Anterior cingulate cortex (tissue), 58 donors: ENCODE measurements around the gene PRPF18.
"Not testable (repeated sequence)": the region's sequence is repeated elsewhere in the genome, so short reads cannot be mapped to it uniquely, and the experiment has no call there.

Source experiments
- DNase-seq, 58 donors: peaks; one replicate each; lab custom pipeline; 2025; lab: John Stamatoyannopoulos, UW

The PRPF18 gene, protein sequence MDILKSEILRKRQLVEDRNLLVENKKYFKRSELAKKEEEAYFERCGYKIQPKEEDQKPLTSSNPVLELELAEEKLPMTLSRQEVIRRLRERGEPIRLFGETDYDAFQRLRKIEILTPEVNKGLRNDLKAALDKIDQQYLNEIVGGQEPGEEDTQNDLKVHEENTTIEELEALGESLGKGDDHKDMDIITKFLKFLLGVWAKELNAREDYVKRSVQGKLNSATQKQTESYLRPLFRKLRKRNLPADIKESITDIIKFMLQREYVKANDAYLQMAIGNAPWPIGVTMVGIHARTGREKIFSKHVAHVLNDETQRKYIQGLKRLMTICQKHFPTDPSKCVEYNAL

DNA sequence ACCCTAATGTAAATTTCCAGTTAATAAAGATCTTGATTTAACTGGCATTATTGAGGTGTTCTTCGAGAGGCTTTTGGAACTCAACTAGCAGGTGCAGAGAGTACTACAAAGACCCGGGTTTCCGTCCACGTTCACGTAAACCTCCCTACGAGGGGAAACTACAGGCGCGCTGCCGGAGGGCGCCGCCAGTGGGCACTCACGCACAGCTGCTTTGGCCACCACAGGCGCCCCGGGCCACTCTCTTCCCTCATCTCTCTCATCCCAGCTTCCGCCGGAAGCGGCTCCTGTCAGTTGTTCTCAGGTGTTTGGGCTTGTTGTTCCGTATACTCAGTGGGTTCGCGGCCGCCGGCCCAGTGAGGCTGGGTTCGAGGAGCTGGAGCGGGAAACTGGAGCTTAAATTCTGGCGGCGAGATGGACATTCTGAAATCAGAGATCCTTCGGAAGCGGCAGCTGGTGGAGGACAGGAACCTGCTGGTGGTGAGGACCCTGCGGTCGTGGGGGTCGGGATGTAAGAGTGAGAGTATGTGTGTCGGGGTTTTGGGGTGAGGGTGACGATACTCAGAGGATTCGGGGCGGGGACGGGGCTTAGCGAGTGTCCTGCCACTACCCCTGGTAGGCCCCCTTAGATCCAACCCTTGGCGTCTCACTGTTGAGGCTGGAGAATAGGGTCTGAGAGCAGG, at the start of gene PRPF18:
TSS of gene PRPF18 (plus strand) at position 290 of the 680 bp plus-strand sequence. CDS start at position 412, 122 bp downstream.
- peak; percentile 40 to 97 (median 86) for DNase-seq

DNA sequence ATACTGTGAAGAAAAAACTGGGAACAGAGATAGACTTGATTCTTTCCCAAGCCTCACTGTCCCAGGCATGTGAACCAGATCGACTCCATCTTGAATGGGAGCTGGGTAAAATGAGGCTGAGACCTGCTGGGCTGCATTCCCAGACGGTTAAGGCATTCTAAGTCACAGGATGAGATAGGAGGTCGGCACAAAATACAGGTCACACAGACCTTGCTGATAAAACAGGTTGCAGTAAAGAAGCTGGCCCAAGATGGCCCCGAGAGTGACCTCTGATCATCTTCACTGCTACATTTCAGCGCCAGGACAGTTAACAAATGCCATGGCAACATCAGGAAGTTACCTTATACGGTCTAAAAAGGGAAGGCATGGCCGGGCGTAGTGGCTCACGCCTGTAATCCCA, 48.8 kb upstream of the PRPF18 start:
- not testable (repeated sequence) for DNase-seq

DNA sequence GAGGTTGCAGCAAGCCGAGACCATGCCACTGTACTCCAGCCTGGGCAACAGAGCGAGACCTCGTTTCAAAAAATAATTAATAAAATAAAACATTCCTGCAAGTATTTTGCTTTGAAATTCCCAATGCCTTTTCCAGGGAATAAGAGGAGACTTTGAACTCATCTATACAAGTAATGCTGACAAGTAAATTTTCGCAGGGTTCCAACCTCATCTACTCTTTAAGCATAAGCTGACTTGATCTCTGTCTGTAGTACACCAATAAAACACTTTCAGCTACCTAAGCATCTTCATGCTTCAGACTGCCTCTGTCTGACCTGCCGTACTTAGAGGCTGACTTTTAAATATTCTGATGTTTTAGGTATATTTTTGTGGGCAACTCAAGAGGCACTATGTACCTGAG, 44.2 kb upstream of the PRPF18 start:
- no peak for DNase-seq

DNA sequence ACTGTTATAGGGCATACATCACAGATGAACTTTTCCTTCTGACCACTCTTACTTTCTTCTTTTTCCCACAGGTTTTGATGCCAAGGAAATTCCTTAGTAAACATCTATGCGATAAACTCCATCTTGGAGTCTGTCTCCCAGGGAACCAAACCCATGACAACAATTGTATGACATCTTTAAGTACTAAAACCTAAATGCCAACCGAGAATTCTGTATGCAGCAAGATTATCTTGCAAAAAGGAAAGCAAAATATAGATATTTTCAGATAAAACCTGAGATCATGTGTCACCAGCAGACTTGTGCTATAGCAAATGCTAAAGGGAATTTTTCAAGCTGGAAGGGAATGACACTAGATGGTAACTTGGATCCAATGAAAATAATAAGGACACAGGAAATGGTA, 36.0 kb upstream of the PRPF18 start:
- DNase-seq, result no peak

DNA sequence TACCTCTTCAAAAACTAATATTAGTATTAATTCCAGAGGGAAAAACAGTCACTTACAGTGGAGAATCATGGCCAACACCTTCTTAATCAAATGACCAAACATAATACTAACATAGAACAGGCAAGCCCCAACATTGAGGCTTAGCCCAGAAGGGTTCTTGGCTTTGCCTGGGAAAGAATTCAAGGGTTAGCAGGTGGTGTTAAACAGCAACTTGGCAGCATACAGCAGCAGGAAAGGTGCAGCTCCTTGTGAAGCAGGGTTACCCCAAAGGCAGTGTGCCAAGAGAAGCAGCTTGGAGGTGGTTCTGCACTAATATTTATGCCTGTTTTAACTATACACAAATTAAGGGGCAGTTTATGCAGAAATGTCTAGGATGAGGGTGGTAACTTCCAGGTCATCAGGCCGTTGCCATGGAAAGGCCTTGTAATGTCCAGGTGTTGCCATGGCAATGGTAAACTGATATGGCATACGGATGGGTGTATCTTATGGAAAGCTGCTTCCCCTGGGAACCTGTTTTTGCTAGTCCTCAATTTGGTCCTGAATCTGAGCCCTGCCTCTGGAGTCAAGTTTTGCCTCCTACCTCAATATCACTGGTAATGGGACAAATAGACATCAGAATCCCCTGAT, 30.8 kb upstream of the PRPF18 start:
- no peak for DNase-seq

DNA sequence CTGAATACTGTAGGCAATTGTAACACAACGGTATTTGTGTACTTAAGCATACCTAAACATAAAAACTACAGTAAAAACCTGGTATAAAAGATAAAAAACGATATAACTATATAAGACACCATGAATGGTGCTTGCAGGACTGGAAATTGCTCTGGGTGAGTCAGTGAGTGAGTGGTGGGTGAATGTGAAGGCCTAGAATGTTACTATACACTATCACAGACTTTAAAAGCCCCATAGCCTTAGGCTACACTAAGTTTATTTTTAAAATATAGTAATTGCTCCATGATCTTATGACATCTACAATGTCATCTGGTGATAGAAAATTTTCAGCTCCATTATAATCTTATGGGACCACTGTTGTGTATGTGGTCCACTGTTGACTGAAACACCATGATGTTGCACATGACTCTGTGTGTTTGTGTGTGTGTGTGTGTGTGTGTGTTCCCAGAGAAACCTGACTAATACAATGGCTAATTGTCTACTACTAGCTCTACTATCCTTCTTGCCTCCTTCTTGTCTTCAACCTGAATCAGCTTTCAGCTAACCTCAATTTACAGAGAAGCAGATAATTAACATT, 27.6 kb upstream of the PRPF18 start:
- DNase-seq, result no peak

DNA sequence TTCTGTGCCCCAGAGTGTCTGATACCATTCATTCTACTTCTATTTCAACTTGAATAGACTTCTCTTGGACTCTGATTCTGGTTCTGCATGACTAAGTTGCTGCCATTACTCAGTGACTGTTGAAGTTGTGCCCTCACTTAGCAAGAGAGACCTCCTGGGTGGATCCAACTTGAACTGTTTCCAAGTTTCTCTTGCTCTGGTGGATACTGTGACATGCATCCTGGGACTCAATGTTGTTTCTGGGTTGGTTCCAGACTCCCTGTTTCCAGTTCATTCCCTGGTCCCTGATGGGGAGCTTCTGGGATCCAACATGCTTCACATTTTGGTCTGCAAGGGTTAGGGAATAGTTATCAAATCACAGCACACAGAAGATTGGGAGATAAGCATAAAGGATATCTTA, 26.2 kb upstream of the PRPF18 start:
- DNase-seq, result no peak

DNA sequence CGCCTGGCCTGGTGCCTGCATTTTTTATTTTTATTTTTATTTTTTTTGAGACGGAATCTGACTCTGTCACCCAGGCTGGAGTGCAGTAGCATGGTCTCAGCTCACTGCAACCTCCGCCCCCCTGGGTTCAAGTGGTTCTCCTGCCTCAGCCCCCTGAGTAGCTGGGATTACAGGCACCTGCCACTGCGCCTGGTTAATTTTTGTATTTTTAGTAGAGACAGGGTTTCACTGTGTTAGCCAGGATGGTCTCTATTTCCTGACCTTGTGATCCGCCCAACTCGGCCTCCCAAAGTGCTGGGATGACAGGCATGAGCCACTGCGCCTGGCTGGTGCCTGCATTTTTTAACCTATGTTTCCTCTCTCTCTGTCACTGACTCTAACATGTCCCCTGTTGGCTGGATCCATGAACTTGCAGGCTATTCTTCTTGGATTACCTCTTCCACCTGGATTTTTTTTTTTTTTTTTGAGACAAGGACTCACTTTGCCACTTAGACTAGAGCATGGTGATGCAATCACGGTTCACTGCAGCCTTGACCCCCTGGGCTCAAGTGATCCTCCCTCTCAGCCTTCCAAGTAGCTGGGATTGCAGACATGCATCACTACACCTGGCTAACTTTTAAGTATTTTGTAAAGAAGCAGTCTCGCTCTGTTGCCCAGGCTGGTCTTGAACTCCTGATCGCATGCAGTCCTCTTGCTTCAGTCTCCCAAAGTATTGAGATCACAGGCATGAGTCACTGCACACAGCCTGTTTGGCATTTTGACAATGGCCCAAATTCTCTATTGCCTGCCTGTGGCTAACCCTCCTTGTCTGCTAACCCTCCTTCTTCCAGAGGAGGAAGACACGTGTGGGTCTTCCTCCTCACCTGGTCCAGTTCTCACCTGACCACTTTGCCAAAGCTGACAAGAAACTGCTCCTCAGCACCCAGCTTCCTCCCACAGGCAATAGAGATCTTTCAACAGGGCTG, 23.0 kb upstream of the PRPF18 start:
- DNase-seq, result no peak

DNA sequence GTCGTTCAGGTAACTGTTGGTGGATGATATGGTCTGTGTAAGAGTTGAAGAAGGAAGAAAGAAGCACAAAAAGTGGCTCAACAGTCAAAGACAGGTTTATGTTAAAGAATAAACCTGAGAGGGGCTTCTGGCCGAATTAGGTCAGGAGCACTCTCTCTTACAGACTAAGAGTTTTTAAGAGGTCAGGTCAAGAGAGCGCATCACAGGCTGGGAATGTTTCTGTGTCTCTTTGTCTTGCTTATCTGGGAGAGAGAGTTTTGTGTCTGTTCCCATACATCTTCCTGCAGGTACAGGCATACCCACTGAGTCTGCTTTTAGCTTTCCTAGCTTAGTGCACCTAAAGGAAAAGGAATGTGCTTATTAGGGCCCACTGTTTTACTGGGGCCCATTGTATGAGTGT, 22.2 kb upstream of the PRPF18 start:
- DNase-seq, result no peak

DNA sequence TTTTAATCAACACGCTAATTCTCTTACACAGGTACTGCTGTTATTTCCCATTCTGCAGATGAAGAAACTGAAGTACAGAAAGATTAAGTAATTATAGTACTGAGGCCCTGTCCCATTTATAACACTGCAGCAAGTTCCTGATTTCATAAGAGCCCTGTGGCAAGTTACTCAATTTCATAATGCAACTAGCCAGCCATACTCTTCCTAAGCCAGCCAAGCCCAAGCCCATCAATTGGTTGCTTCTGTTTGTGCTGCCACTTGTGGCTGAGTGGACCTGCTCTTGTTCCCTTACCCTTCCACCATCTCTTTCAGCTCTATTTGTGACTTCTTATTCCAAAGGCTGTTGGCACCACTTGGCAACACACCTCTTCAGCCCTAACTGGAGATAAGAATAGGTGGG, 19.7 kb upstream of the PRPF18 start:
- no peak for DNase-seq

DNA sequence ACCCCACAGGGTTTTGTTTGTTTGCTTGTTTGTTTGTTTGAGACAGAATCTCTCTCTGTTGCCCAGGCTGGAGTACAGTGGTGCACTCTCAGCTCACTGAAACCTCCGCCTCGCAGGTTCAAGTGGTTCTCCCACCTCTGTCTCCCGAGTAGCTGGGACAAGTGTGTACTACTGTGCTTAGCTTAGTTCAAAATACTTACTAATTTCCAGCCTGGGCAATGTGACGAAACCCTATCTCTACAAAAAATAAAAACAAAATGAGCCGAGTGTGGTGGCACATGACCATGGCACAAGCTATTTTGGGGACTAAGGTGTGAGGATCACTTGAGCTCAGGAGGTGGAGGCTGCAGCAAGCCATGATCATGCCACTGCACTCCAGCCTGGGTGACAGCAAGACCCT, 15.2 kb upstream of the PRPF18 start:
- no peak for DNase-seq

DNA sequence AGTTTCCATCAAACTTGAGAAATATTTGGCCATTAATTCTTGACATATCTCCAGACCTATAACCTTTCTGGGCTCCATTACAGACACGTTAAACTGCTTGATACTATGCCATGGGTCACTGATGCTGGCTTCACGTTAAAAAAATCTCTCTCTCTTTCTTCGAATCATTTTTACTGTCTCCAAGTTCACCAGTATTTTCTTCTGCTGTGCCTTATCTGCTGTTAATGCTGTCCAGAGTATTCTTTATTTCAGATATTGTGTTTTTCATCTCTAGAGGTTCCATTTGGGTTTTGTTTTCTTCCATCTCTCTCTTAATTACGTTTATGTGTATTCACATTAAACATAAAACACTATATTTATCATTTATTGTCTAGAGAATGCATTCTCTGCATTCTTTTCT, 12.8 kb upstream of the PRPF18 start:
- no peak for DNase-seq

DNA sequence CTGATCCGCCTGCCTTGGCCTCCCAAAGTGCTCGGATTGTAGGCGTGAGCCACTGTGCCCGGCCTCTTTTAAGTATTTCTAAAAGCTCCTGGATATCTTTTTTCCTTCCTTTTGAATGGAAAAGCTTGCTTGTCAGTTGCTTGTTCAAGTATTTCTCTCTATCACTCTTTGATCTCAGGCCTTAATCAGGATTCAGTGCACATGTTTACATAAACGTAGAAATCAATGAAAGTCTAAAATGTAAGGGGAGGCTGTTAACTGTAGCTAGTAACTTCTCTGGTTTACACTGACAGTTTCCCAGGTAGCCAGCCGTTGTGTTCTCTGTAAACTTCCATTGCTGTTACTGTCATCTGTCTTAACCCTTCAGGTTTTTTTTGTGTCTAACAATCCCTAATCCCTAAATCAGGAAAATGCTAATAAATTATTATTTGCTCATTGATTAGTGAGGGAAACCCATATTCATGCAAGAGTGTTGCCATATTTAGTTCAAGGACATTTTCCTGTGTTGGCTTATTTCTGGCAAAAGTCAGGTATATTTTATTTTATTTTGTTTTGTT, 1.5 kb upstream of the PRPF18 start:
- DNase-seq, result no peak

DNA sequence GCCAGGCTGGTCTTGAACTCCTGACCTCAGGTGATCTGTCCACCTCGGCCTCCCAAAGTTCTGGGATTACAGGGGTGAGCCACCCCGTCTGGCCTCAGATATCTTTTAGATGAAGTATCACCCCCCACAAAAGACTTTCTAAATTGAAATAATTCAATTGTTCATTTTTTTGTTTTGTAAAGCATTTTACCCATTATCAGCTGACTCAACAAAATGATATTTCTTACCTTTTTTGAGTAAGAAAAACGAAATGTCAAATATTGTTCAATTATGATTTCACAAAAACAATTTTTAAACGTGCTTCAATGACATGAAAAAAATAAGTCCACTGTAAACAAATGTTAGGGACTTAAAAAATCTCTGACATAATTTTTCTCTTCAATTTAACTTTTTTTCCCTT, 822 bp upstream of the PRPF18 start:
- DNase-seq, result no peak

DNA sequence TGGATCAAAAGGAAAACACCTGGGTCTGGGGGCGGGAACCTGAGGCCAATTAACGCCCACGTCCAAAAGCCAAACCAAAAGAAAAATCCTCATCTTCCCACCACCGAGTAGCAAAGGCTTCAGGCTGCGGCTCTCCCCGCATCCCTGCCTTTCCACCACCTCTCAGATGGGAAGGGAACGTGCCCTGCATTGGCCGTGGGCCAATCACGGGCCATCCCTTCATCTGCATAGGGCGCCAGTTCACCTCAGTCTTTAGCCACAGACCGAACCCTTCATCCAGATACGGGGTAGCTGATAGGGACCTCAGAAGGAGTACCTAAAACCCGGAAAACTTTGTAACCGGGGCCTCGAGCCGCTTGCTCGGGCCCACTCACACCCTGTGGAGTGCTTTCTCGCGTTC, 626 bp downstream of the PRPF18 start:
- peak in 3 of 58 donors; percentile 5 to 13 (median 8) for DNase-seq

DNA sequence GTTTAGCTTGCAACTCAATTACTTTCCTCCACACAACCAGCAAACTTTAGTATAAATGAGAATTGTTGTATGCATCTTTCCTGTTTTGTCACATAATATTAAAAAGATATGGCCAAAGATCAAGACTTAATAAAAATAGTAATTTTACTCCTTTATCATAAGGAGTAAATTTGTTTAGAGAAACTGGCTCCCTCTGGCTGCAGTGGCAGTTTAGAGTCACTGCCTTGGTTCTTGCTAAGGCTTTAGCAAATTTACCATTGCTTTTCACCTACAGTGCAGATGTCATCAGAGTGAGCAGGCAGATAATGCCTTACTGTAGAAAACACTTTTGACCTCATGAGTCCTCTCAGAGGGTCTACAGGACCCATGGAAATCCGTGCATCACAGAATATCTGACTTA, 2.6 kb downstream of the PRPF18 start:
- no peak for DNase-seq

DNA sequence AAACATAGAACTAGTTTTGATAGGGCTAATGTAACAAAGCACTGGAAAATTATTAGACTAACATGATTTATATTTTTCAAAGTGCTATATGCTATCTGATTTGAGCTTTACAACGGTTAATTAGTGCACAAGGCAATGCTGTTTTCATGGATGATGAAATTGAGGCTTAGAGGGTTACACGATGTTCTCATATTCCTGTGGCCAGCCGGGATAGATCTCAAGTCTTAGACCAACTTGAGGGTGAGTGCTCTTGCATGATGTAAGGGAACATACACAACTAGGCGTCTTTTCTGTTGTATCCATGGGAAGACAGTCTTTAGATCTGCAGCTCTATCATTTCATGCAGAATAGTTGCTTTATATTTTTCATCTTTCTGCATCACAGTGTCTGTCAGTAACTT, 4.1 kb downstream of the PRPF18 start:
- DNase-seq, result no peak

DNA sequence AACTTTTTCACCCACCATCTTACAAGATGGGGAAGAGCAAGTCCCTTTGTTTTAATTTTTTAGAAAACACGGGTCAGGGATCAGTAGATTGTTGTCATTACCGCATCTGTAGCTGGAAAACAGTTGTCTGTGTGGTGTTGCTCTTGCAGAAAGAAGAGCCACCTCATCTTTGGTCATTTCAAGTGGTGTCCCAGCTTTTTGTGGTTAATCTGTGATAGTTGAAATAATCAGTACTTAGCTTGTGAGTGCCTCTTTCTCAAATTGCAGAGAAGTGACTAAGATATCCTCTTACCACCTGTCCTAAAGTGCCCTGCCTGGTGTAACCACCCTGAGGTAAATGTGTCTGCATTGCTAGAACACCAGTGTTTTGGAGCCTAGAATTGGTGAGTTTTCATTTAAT, 5.5 kb downstream of the PRPF18 start:
- no peak for DNase-seq

DNA sequence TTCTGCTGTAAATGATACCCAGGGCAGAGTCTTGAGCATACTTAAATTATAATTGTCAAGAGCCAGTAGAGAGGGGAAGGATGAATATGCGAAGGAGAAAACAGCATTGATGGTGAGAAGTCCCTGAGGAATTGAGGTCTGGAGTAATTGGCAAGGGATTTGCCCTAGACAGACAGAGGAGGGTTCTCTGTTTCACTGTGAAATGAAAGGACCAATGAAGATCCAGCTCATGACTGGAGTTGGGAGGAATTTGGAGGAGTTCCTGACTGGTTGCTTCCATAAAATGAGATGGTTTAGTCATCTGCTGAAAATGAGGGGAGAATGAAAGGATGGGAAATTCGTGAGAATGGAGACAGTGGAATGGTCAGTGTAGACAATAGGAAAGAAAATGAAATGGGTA, 6.8 kb downstream of the PRPF18 start:
- no peak for DNase-seq

DNA sequence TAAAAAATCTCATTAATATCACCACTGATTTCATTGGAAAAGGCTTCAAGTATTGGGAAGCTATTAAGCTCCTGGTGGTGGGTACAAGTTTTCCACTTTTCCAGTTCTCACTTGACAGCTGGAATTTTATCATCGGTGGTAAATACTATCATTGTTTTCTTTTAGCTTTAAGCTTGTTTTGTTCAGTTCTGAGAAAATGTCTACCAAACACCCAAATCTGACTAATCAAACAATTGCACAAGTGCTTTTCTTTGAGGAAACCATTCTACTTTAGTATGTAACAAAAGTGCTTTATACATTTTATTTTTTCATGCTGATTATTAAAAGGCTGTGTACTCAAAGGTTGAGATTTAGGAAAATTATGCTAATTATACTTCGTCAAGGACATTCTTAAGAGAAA, 7.9 kb downstream of the PRPF18 start:
- DNase-seq, result no peak
